Femur (tissue), 1 donor: Measurements from ENCODE around the gene SLC35F6.
"Not testable (repeated sequence)": the region's sequence is repeated elsewhere in the genome, so short reads cannot be mapped to it uniquely, and the experiment has no call there.

ENCODE experiments used
- DNase-seq: peaks from one replicate; pipeline ENCODE4 v3.0.0-alpha.2; 2017

Gene SLC35F6

DNA sequence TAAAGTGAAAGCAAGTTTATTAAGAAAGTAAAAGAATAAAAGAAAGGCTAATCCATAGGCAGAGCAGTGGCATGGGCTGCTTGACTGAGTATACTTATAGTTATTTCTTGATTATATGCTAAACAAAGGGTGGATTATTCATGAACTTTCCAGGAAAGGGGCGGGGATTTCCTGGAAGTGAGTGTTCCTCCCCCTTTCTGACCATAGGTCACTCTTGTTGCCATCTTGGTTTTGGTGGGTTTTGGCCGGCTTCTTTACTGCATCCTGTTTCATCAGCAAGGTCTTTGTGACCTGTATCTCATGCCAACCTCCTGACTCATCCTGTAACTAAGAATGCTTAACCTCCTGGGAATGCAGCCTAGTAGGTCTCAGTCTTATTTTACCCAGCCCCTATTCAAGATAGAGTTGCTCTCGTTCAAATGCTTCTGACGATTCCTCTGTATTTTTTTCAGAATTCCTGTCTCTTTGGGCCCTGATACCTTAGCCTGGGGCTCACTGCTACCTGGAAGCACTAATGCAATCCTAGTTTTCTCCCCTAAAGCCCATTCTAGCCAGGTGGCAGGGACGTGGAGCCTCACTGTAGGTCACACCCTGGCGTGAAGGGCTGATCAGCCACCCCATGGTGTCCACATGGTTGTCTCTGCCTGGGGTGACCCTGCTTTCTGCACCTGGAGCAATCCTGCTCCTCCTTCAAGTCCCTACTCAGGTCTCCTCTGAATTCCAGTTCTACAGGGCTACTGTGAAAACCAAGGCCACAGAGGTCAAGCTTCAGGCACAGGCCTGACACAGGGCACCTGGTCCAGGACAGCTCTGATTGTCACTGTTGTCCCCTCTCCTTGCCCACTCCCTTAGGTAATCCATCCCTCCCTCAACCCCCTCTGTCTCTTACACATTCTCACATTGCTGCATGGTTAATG is 6.0 kb upstream of the SLC35F6 start:
- DNase-seq = peak; percentile 54

GRCh38 chr2:26758790-26759321 is 5.2 kb upstream of the SLC35F6 start:
- DNase-seq = no peak

DNA sequence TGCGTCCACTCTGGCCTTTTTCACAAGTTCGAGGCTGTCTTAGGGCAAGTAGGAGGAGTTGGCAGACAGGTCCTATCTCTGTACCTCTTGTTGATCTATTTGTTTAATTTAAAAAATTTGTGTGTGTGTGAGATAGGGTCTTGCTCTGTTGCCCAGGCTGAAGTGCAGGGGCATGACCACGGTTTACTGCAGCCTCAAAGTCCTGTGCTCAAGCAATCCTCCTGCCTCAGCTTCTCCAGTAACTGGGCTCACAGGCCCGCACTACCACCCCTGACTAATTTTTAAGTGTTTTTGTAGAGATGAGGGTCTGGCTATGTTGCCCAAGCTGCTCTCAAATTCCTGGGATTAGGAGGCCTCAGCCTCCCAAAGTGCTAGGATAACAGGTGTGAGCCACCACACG is 4.2 kb upstream of the SLC35F6 start:
- DNase-seq = no peak

- not testable (repeated sequence) for DNase-seq
Observed at GRCh38 chr2:26760991-26761390, 3.1 kb upstream of the SLC35F6 start.

- no peak for DNase-seq
Observed at GRCh38 chr2:26763019-26763418, 1.1 kb upstream of the SLC35F6 start.

- DNase-seq = no peak
Observed at GRCh38 chr2:26764906-26765305, 822 bp downstream of the SLC35F6 start.

DNA sequence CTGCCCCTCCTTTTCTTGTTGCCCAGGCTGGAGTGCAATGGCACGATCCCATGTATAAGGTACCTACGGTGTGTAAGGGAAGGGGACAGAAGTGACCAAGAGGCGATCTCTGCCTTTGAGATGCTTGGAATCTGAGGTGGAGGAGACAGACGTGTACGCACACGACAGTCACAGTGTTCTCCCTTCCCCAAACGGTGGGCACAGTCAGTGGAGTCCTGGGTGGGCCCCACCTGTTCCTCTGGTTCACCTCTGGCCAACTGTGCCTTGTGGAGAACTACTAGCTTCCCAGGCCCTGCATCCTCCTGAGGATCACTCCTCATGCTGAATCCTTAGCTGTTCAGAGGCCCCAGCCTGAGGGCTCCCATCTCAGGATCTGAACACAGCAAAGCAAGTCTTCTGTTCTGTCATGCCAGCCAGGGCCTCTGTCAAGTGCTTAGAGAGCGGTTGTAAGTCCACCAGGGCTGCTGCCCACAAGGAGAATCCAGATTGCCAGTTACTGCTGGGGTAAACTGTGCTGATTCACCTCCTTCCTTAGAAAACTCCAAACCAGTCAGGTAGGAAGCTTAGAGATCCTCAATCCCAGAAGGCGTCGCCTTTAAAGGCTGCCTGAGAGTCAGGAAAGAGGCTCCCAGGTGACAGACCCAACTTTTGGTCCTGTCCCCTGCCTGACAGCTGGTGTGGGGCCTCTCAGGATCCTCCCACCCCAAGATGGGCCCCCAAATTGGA is 1.6 kb downstream of the SLC35F6 start:
- DNase-seq = no peak

- DNase-seq = no peak
Observed at GRCh38 chr2:26767129-26767528, 3.0 kb downstream of the SLC35F6 start.

DNA sequence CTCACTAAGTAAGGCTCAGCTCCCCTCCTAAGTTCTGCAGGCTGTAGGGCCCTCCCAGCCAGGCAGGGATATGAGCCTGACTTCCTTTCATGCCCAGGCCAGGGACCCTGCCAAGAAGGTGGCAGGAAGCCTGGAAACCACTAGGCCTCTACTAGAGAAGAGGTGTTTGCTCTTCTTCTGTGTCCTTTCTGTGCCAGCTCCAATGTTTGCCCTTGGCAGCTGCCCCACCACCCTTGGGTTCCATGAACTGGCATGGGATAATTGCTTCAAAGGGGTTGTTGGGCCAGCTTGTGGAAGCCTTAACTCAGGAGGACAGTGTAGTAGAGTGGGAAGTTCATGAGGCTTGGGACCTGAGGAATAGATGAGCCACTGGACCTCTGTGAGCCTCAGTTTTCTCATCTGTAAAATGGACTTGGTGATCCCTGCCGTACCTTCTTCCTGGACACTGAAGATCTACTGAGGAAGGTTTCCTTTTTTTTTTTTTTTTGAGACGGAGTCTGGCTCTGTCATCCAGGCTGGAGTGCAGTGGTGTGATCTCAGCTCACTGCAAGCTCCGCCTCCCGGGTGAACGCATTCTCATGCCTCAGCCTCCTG is 3.9 kb downstream of the SLC35F6 start:
- DNase-seq = no peak

GRCh38 chr2:26768759-26769088 is 4.6 kb downstream of the SLC35F6 start:
- DNase-seq = no peak

- peak; percentile 71 for DNase-seq
Observed at GRCh38 chr2:26769089-26769761, 5.1 kb downstream of the SLC35F6 start.

GRCh38 chr2:26770986-26771586 is 7.0 kb downstream of the SLC35F6 start:
- DNase-seq = peak; percentile 52

GRCh38 chr2:26772064-26773001 is 8.2 kb downstream of the SLC35F6 start:
- peak; percentile 69 for DNase-seq

- DNase-seq = no peak
Observed at GRCh38 chr2:26776195-26776800, 12.2 kb downstream of the SLC35F6 start.

- no peak for DNase-seq
Observed at GRCh38 chr2:26778098-26778497, 14.0 kb downstream of the SLC35F6 start.

DNA sequence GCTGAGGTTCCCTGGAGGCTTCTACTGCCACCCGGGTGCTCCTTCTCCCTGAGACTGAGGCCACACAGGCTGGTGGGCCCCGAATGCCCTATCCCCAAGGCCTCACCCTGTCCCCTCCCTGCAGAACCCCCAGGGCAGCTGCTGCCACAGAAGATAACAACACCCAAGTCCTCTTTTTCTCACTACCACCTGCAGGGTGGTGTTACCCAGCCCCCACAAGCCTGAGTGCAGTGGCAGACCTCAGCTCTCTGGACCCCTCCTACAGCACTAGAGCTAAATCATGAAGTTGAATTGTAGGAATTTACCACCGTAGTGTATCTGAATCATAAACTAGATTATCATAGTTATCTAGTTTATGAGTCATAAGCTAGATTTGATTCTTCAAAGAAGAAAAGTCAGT is 14.4 kb downstream of the SLC35F6 start:
- no peak for DNase-seq

GRCh38 chr2:26780203-26780760 is 16.2 kb downstream of the SLC35F6 start:
- DNase-seq = no peak

DNA sequence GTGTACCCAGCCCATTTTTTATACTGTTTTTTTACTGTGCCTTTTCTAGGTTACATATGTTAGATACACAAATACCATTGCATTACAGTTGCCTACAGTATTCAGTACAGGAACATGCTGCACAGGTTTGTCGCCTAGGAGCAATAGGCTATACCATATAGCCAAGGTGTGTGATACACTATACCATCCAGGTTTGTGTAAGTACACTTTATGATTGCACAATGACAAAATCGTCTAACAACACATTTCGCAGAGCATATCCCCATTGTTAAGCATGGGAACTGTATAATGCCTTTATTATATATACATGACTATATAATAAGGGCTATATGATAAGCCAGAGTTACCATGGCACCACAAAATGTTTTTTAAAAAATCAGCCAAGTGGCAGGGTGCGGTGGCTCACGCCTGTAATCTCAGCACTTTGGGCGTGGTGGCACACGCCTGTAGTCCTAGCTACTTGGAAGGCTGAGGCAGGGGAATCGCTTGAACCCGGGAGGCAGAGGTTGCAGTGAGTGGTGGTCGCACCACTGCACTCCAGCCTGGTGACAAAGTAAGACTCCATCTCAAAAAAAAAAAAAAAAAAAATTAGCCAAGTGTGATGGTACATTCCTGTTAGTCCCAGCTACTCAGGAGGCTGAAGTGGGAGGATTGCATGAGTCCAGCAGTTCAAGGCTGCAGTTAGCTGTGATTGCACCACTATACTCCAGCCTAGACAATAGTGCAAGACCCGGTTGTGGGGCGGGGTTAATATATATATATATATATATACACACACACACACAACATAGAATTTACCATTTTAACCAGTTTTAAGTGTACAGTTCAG is 19.0 kb downstream of the SLC35F6 start:
- DNase-seq = no peak

GRCh38 chr2:26784570-26785234 is 20.6 kb downstream of the SLC35F6 start:
- no peak for DNase-seq
